ENCODE results near the gene USP32. TPM values are rescaled to one million over a fixed set of nuclear protein-coding genes. Genes with fewer than 3 reads are reported as not detected.

USP32 gene
- total RNA-seq, 1 experiment from 2014 or later = 32.3 TPM

GRCh38 chr17:60390186-60390585 lies 1.7 kb downstream of the USP32 start:
- BruUV-seq (replicated peaks) = no TSS peak
- Histone ChIP-seq H3F3A (ENCODE audit: insufficient read depth, low read depth) (peaks cover 34% of the 10 kb centered on the region), H2AFZ (no peak overlapping the region), H3K27ac (no peak overlapping the region), H3K36me3 (ENCODE audit: low read depth) (no peaks in the 10 kb centered on the region), H4K20me1 (ENCODE audit: insufficient read depth) (peaks cover 14% of the 10 kb centered on the region; the same call in 1 of the 2 replicates), H3K4me2 (peak overlapping the region; percentile 97), H3K4me1 (replicated peaks; ENCODE audit: insufficient read depth) (peaks cover 28% of the 10 kb centered on the region), H3K9me2 (ENCODE audit: insufficient read depth) (no peaks in the 10 kb centered on the region), H3K4me3 (peak overlapping the region; percentile 88), H3K79me2 (ENCODE audit: low read depth) (peaks cover 63% of the 10 kb centered on the region), H3K9me3 (ENCODE audit: insufficient read depth, low read depth) (no peaks in the 10 kb centered on the region), H3K27me3 (ENCODE audit: insufficient read depth, low read depth) (no peaks in the 10 kb centered on the region)
- intact Hi-C loops (cut with micrococcal nuclease; ENCODE audit: unreplicated experiment) = no loop called here
- POLR2A ChIA-PET (ENCODE audit: unreplicated experiment) = no interaction called here
- CTCF ChIA-PET = no interaction called here
- TF ChIP-seq CTCF (conservative IDR thresholded peaks at IDR 0.05) (no peak), EZH2 (IDR thresholded peaks at IDR 0.05; ENCODE audit: low read depth) (no peak)
- DNase-seq = peak in 1 of 2 experiments; percentile 73

GRCh38 chr17:60388742-60389141 lies 3.2 kb downstream of the USP32 start:
- Histone ChIP-seq H3K36me3 (ENCODE audit: low read depth) (no peaks in the 10 kb centered on the region), H4K20me1 (ENCODE audit: insufficient read depth) (peaks cover 14% of the 10 kb centered on the region; the same call in 1 of the 2 replicates), H3K9me2 (ENCODE audit: insufficient read depth) (no peaks in the 10 kb centered on the region), H3K4me1 (replicated peaks; ENCODE audit: insufficient read depth) (peaks cover 22% of the 10 kb centered on the region), H3K79me2 (ENCODE audit: low read depth) (peaks cover 78% of the 10 kb centered on the region), H2AFZ (no peak overlapping the region), H3K27me3 (ENCODE audit: insufficient read depth, low read depth) (no peaks in the 10 kb centered on the region), H3K27ac (no peak overlapping the region), H3K9me3 (ENCODE audit: insufficient read depth, low read depth) (no peaks in the 10 kb centered on the region), H3F3A (ENCODE audit: insufficient read depth, low read depth) (peaks cover 28% of the 10 kb centered on the region), H3K4me2 (no peak overlapping the region), H3K4me3 (no peak overlapping the region)
- TF ChIP-seq CTCF (conservative IDR thresholded peaks at IDR 0.05) (no peak), EZH2 (IDR thresholded peaks at IDR 0.05; ENCODE audit: low read depth) (no peak)
- no peak for DNase-seq
- no TSS peak for BruUV-seq (replicated peaks)
- POLR2A ChIA-PET (ENCODE audit: unreplicated experiment) = no interaction called here
- CTCF ChIA-PET = no interaction called here
- intact Hi-C loops (cut with micrococcal nuclease; ENCODE audit: unreplicated experiment) = no loop called here

GRCh38 chr17:60387666-60388065 lies 4.3 kb downstream of the USP32 start:
- no peaks in the 10 kb centered on the region for H3K27me3 ChIP-seq (ENCODE audit: insufficient read depth, low read depth)
- H3K79me2 ChIP-seq (ENCODE audit: low read depth) = peaks cover 87% of the 10 kb centered on the region
- TF ChIP-seq EZH2 (IDR thresholded peaks at IDR 0.05; ENCODE audit: low read depth) (no peak), CTCF (conservative IDR thresholded peaks at IDR 0.05) (no peak)
- CTCF ChIA-PET = no interaction called here
- no peaks in the 10 kb centered on the region for H3K9me2 ChIP-seq (ENCODE audit: insufficient read depth)
- H3K9me3 ChIP-seq (ENCODE audit: insufficient read depth, low read depth) = no peaks in the 10 kb centered on the region
- intact Hi-C loops (cut with micrococcal nuclease; ENCODE audit: unreplicated experiment) = no loop called here
- DNase-seq = no peak
- no peak overlapping the region for H3K4me3 ChIP-seq
- H3K4me2 ChIP-seq = no peak overlapping the region
- H3K27ac ChIP-seq = no peak overlapping the region
- peaks cover 18% of the 10 kb centered on the region for H3F3A ChIP-seq (ENCODE audit: insufficient read depth, low read depth)
- peaks cover 14% of the 10 kb centered on the region; the same call in 1 of the 2 replicates for H4K20me1 ChIP-seq (ENCODE audit: insufficient read depth)
- POLR2A ChIA-PET (ENCODE audit: unreplicated experiment) = interaction anchor here (0.6 to 0.7 kb wide), 2 partner anchors 23 to 123 kb away, joined by 3 to 4 read pairs; no protein-coding TSS in a partner anchor
- no peaks in the 10 kb centered on the region for H3K36me3 ChIP-seq (ENCODE audit: low read depth)
- no peak overlapping the region for H2AFZ ChIP-seq
- no TSS peak for BruUV-seq (replicated peaks)
- peaks cover 16% of the 10 kb centered on the region for H3K4me1 ChIP-seq (replicated peaks; ENCODE audit: insufficient read depth)
